IMR-90 (cell line): ENCODE results near the gene ECE2. TPM values are rescaled to one million over a fixed set of nuclear protein-coding genes. Genes with fewer than 3 reads are reported as not detected.

Experiments used
- ATAC-seq: fragments of 200-7000 bp; cut with Tn5 transposase; 2 replicates; pipeline ENCODE4 v1.9.1; 2020; ENCODE audit warnings: low read depth, mild to moderate bottlenecking, moderate library complexity
- BruUV-seq: library from RNA; stranded (reverse); fragments of 400-500 nt; replicated peaks from 2 replicates; lab custom pipeline; 2021; lab: Mats Ljungman, UMichigan
- CTCF ChIA-PET: fragments of 300-600 bp; formaldehyde crosslinking; extraction: SDS; loops from one replicate; lab custom pipeline; 2021; ENCODE audit warnings: antibody characterized with exemption; lab: Yijun Ruan, JAX
- POLR2A ChIA-PET: fragments of 300-600 bp; sonication (Branson Sonifier 250); formaldehyde crosslinking; loops from one replicate; lab custom pipeline; 2022; ENCODE audit warnings: antibody characterized with exemption; ENCODE audit not compliant: unreplicated experiment; lab: Charles Lee
- DNase-seq: peaks from one replicate; pipeline ENCODE4 v3.0.0; 2013
- H2AFZ ChIP-seq: replicated peaks from 2 replicates; pipeline ENCODE3; 2013; ENCODE audit warnings: low read length, mild to moderate bottlenecking; ENCODE audit not compliant: poor library complexity
- H2AK5ac ChIP-seq: 2 replicates; pipeline ENCODE4 v1.6.1; 2013; ENCODE audit warnings: low read depth, low read length, inconsistent platforms
- H2AK9ac ChIP-seq: replicated peaks from 2 replicates; pipeline ENCODE3; 2013; ENCODE audit warnings: mild to moderate bottlenecking, low read depth, low read length, moderate library complexity; ENCODE audit not compliant: poor library complexity
- H2BK120ac ChIP-seq: 2 replicates; pipeline ENCODE4 v1.6.1; 2013; ENCODE audit warnings: low read depth, low read length, inconsistent platforms
- H2BK15ac ChIP-seq: 3 replicates; pipeline ENCODE4 v1.6.1; 2013; ENCODE audit warnings: low read depth, low read length, inconsistent platforms
- H2BK20ac ChIP-seq: 2 replicates; pipeline ENCODE4 v1.6.1; 2013; ENCODE audit warnings: low read depth, mild to moderate bottlenecking, inconsistent platforms, low read length, moderate library complexity
- H2BK5ac ChIP-seq: 2 replicates; pipeline ENCODE4 v1.6.1; 2013; ENCODE audit warnings: mild to moderate bottlenecking, low read depth, low read length, inconsistent platforms; ENCODE audit not compliant: poor library complexity, severe bottlenecking
- H3K14ac ChIP-seq: replicated peaks from 2 replicates; pipeline ENCODE4 v1.6.1; 2013; ENCODE audit warnings: low read depth, low read length, inconsistent platforms
- H3K18ac ChIP-seq: 2 replicates; pipeline ENCODE4 v1.6.1; 2013; ENCODE audit warnings: low read depth, low read length, control low read depth
- H3K23ac ChIP-seq: 2 replicates; pipeline ENCODE4 v1.6.1; 2013; ENCODE audit warnings: low read depth, low read length, inconsistent platforms
- H3K27ac ChIP-seq: 2 replicates; pipeline ENCODE4 v1.5.1; 2013; ENCODE audit warnings: mild to moderate bottlenecking, control low read depth, low read length; ENCODE audit not compliant: insufficient read depth
- H3K27me3 ChIP-seq: 2 replicates; pipeline ENCODE4 v1.6.1; 2013; ENCODE audit warnings: low read length; ENCODE audit not compliant: control insufficient read depth, insufficient read depth
- H3K36me3 ChIP-seq: 2 replicates; pipeline ENCODE4 v1.6.1; 2013; ENCODE audit warnings: low read length, mixed read lengths; ENCODE audit not compliant: control insufficient read depth, insufficient read depth
- H3K4ac ChIP-seq: 2 replicates; pipeline ENCODE4 v1.6.1; 2013; ENCODE audit warnings: low read depth, low read length, inconsistent platforms
- H3K4me1 ChIP-seq: 2 replicates; pipeline ENCODE4 v1.6.1; 2013; ENCODE audit warnings: low read length, mixed read lengths; ENCODE audit not compliant: control insufficient read depth, insufficient read depth
- H3K4me2 ChIP-seq: 2 replicates; pipeline ENCODE4 v1.6.1; 2013; ENCODE audit warnings: low read depth, mild to moderate bottlenecking, control low read depth, low read length, moderate library complexity
- H3K4me3 ChIP-seq: 2 replicates; pipeline ENCODE4 v1.5.1; 2013; ENCODE audit warnings: low read depth, mild to moderate bottlenecking, control low read depth, low read length, moderate library complexity; ENCODE audit not compliant: insufficient read depth
- H3K56ac ChIP-seq: 2 replicates; pipeline ENCODE4 v1.6.1; 2013; ENCODE audit warnings: low read length, inconsistent platforms; ENCODE audit not compliant: insufficient read depth; ENCODE audit errors: extremely low read depth
- H3K79me1 ChIP-seq, 2 experiments: 2 replicates each; pipeline ENCODE4 v1.6.1; 2013; ENCODE audit warnings: low read length in 2 of 2, inconsistent platforms in 1 of 2, low read depth in 1 of 2
- H3K9ac ChIP-seq: 2 replicates; pipeline ENCODE4 v1.6.1; 2013; ENCODE audit warnings: low read depth, low read length, control low read depth
- H3K9me1 ChIP-seq: 2 replicates; pipeline ENCODE4 v1.6.1; 2013; ENCODE audit warnings: low read length, inconsistent platforms; ENCODE audit not compliant: insufficient read depth
- H3K9me3 ChIP-seq: 2 replicates; pipeline ENCODE4 v1.6.1; 2013; ENCODE audit warnings: low read length; ENCODE audit not compliant: control insufficient read depth, insufficient read depth
- H4K20me1 ChIP-seq: 2 replicates; pipeline ENCODE4 v1.6.1; 2013; ENCODE audit warnings: low read length, inconsistent platforms; ENCODE audit not compliant: insufficient read depth
- H4K5ac ChIP-seq: 2 replicates; pipeline ENCODE4 v1.6.1; 2013; ENCODE audit warnings: mild to moderate bottlenecking, low read depth, low read length, control low read depth
- H4K8ac ChIP-seq, 2 experiments: 2 replicates each; pipeline ENCODE4 v1.6.1; 2013; ENCODE audit warnings: low read depth in 2 of 2, low read length in 2 of 2, control low read depth in 1 of 2, inconsistent platforms in 1 of 2
- H4K91ac ChIP-seq: 2 replicates; pipeline ENCODE4 v1.6.1; 2013; ENCODE audit warnings: low read depth, low read length, inconsistent platforms; ENCODE audit not compliant: insufficient read depth
- BHLHE40 ChIP-seq: fragments of 150-350 bp; IDR thresholded peaks from 2 replicates; pipeline ENCODE4 v1.6.1; 2016; ENCODE audit warnings: mild to moderate bottlenecking, low read depth, low read length
- CHD1 ChIP-seq: IDR thresholded peaks from 2 replicates; pipeline ENCODE4 v1.6.1; 2012; ENCODE audit warnings: low read depth, low read length, improper control_type of control experiment
- MAZ ChIP-seq: IDR thresholded peaks from 2 replicates; pipeline ENCODE4 v1.6.1; 2012; ENCODE audit warnings: low read depth, mild to moderate bottlenecking, low read length, improper control_type of control experiment, moderate library complexity, borderline replicate concordance
- SMC3 ChIP-seq: fragments of 150-350 bp; IDR thresholded peaks from 2 replicates; pipeline ENCODE4 v1.6.1; 2016; ENCODE audit warnings: low read depth, mild to moderate bottlenecking, antibody characterized with exemption, low read length, moderate library complexity
- WGBS, 2 experiments: methylation state at CpG; one replicate each; pipeline versions ENCODE4 v1.1.5 to v1.1.7; 2013; ENCODE audit warnings: missing lambda C conversion rate in 2 of 2; ENCODE audit not compliant: insufficient read length in 1 of 2; ENCODE audit errors: extremely low coverage in 2 of 2; 5-methylcytosine and 5-hydroxymethylcytosine counted together
- dilution Hi-C: fragments of 300-500 bp; cut with HindIII; formaldehyde crosslinking; loops from one replicate; pipeline ENCODE4 v1.14.3; 2018; ENCODE audit warnings: low sequenced_read_pairs; ENCODE audit not compliant: unreplicated experiment
- in situ Hi-C: fragments of 300-500 bp; cut with MboI; formaldehyde crosslinking; loops from 3 replicates; pipeline ENCODE4 v1.14.3; 2019; ENCODE audit warnings: low sequenced_read_pairs, inconsistent platforms, mixed read lengths
- intact Hi-C: fragments of 100-400 bp; cut with micrococcal nuclease; formaldehyde crosslinking; loops from 2 replicates; pipeline ENCODE4 v1.10.0; 2022
- polyA plus RNA-seq, 3 experiments: library from polyadenylated mRNA; depleted of rRNA; stranded (reverse); fragments of >200 nt; gene quantifications; 2 replicates each; pipeline ENCODE4 v1.2.3, GENCODE V29; 2012; ENCODE audit warnings: low replicate concordance in 1 of 3
- total RNA-seq: library from RNA; depleted of rRNA; stranded (reverse); fragments of >200 nt; gene quantifications from 2 replicates; pipeline ENCODE4 v1.2.3, GENCODE V29; 2012

Gene ECE2
- total and polyA plus RNA-seq, 2 of the 4 experiments (the other 2 are of a cell fraction), result not detected

DNA sequence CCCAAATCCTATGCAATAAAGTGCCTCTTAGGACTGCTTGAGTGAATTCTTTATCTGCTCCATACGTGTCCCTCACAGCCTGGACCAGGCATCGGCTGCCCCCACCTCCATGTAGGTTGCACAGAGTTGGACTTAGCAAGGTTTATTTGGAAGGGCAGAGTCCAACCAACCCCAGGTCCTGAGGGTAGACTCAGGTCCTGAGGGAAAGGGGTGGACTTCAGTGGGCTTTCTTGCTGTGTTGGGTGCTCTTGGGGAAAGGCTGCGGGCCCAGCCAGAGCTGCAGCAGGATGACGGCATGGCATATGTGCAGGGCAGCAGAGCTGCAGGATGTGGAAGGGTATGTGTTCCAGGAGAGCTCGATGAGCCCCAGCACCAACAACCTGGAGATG lies 33.5 kb upstream of the ECE2 start:
- Histone ChIP-seq H3K4me2 (no peak overlapping the region), H3K9me1 (no peaks in the 10 kb centered on the region), H3K14ac (no peak overlapping the region), H2BK5ac (no peak overlapping the region), H3K4me1 (no peaks in the 10 kb centered on the region), H4K91ac (no peak overlapping the region), H4K20me1 (peaks cover 14% of the 10 kb centered on the region), H2AK9ac (no peak overlapping the region), H4K8ac (no peak overlapping the region), H3K27me3 (0 out of 2 replicates have a peak, but pooled peaks cover 2% of the 10 kb centered on the region), H3K9me3 (no peaks in the 10 kb centered on the region), H2BK15ac (no peak overlapping the region), H3K4me3 (no peak overlapping the region), H3K4ac (no peak overlapping the region), H3K23ac (no peak overlapping the region), H3K36me3 (peaks cover 33% of the 10 kb centered on the region), H2AK5ac (no peak overlapping the region), H4K5ac (no peak overlapping the region), H3K9ac (no peak overlapping the region), H2BK20ac (no peak overlapping the region), H3K18ac (no peak overlapping the region), H3K56ac (no peak overlapping the region), H2BK120ac (no peak overlapping the region), H2AFZ (no peak overlapping the region), H3K79me1 (peaks cover 0 to 13% of the 10 kb centered on the region in 2 experiments; a peak in 1 of 4 replicates), H3K27ac (no peak overlapping the region)
- ChIA-PET POLR2A (no interaction called here), CTCF (no interaction called here)
- TF ChIP-seq CHD1, result no peak
- TF ChIP-seq BHLHE40, result no peak
- TF ChIP-seq MAZ, result no peak
- TF ChIP-seq SMC3, result no peak
- DNase-seq (no peak), ATAC-seq (0 out of 2 replicates have a peak, but pooled peaks have one; percentile 8)
- dilution Hi-C loops, result no loop called here
- WGBS, 2 experiments, result no CpG with 5 or more reads among the region's 5 CpGs
- in situ Hi-C loops, result no loop called here
- no TSS peak for BruUV-seq
- intact Hi-C loops, result no loop called here
